ENCODE measurements around the gene TRPV5. TPM values are rescaled to one million over a fixed set of nuclear protein-coding genes. Genes with fewer than 3 reads are reported as not detected.

Gene TRPV5
- total RNA-seq, 4 donors from 2014 or later, result 0.17 TPM; not detected in 3

- no peak for TF ChIP-seq POLR2A (IDR thresholded peaks at IDR 0.05; ENCODE audit: low read depth)
- no peak for TF ChIP-seq CTCF (IDR thresholded peaks at IDR 0.05)
- TF ChIP-seq EP300 (IDR thresholded peaks at IDR 0.05), result no peak
- no peak for TF ChIP-seq POLR2AphosphoS5 (IDR thresholded peaks at IDR 0.05)
- no peak for DNase-seq (ENCODE audit: extremely low spot score)
- no peak overlapping the region for H3K4me3 ChIP-seq
- H3K27ac ChIP-seq (replicated peaks in 1 of 4), result no peak overlapping the region
- H3K9me3 ChIP-seq, result no peaks in the 10 kb centered on the region
- peaks cover 0 to 22% (median 0%) of the 10 kb centered on the region in 4 donors for H3K27me3 ChIP-seq
- WGBS, result 68% methylated on average over 3 of the region's 3 CpGs
- no peaks in the 10 kb centered on the region for H3K4me1 ChIP-seq
- H3K36me3 ChIP-seq, result no peaks in the 10 kb centered on the region
- intact Hi-C loops (cut with DNase I), result no loop called here
These were observed 35.0 kb downstream of the TRPV5 start for GRCh38 chr7:142898377-142899170.

GRCh38 chr7:142897691-142898090, 35.9 kb downstream of the TRPV5 start:
- 81% methylated on average over 7 of the region's 7 CpGs for WGBS
- Histone ChIP-seq H3K36me3 (no peaks in the 10 kb centered on the region), H3K4me3 (no peak overlapping the region), H3K4me1 (no peaks in the 10 kb centered on the region), H3K9me3 (no peaks in the 10 kb centered on the region), H3K27me3 (peaks cover 0 to 27% (median 0%) of the 10 kb centered on the region in 4 donors), H3K27ac (replicated peaks in 1 of 4) (no peak overlapping the region)
- intact Hi-C loops (cut with DNase I), result no loop called here
- no peak for DNase-seq (ENCODE audit: extremely low spot score)
- TF ChIP-seq POLR2A (IDR thresholded peaks at IDR 0.05; ENCODE audit: low read depth) (no peak), EP300 (IDR thresholded peaks at IDR 0.05) (no peak), CTCF (IDR thresholded peaks at IDR 0.05) (no peak), POLR2AphosphoS5 (IDR thresholded peaks at IDR 0.05) (no peak)

GRCh38 chr7:142896741-142897379, 36.7 kb downstream of the TRPV5 start:
- no peak overlapping the region for H3K4me3 ChIP-seq
- H3K4me1 ChIP-seq, result no peaks in the 10 kb centered on the region

GRCh38 chr7:142896151-142896550, 37.4 kb downstream of the TRPV5 start:
- WGBS, result 80% methylated on average over 3 of the region's 3 CpGs
- DNase-seq (ENCODE audit: extremely low spot score), result no peak
- Histone ChIP-seq H3K9me3 (no peaks in the 10 kb centered on the region), H3K27me3 (peaks cover 0 to 32% (median 0%) of the 10 kb centered on the region in 4 donors), H3K4me3 (no peak overlapping the region), H3K36me3 (no peaks in the 10 kb centered on the region), H3K4me1 (no peaks in the 10 kb centered on the region), H3K27ac (replicated peaks in 1 of 4) (no peak overlapping the region)
- intact Hi-C loops (cut with DNase I), result no loop called here
- TF ChIP-seq CTCF (IDR thresholded peaks at IDR 0.05), result no peak
- no peak for TF ChIP-seq POLR2A (IDR thresholded peaks at IDR 0.05; ENCODE audit: low read depth)
- TF ChIP-seq EP300 (IDR thresholded peaks at IDR 0.05), result no peak
- TF ChIP-seq POLR2AphosphoS5 (IDR thresholded peaks at IDR 0.05), result no peak

More at GRCh38 chr7:142896741-142897379, 36.7 kb downstream of the TRPV5 start:
- no peaks in the 10 kb centered on the region for H3K36me3 ChIP-seq
- TF ChIP-seq POLR2A (IDR thresholded peaks at IDR 0.05; ENCODE audit: low read depth) (no peak), CTCF (IDR thresholded peaks at IDR 0.05) (no peak), POLR2AphosphoS5 (IDR thresholded peaks at IDR 0.05) (no peak), EP300 (IDR thresholded peaks at IDR 0.05) (no peak)
- no peak overlapping the region for H3K27ac ChIP-seq (replicated peaks in 1 of 4)
- H3K27me3 ChIP-seq, result peaks cover 0 to 27% (median 0%) of the 10 kb centered on the region in 4 donors
- no peaks in the 10 kb centered on the region for H3K9me3 ChIP-seq
- intact Hi-C loops (cut with DNase I), result no loop called here
- WGBS, result 71% methylated on average over 3 of the region's 3 CpGs
- DNase-seq (ENCODE audit: extremely low spot score), result no peak
